K562 (cell line): ENCODE measurements around the gene OTOGL. TPM values are rescaled to one million over a fixed set of nuclear protein-coding genes. Genes with fewer than 3 reads are reported as not detected.

Experiments
- ATAC-seq: fragments of 200-7000 bp; cut with Tn5 transposase; 3 replicates; pipeline ENCODE4 v1.9.1; 2020; ENCODE audit warnings: moderate library complexity
- BruUV-seq: library from RNA; stranded (reverse); fragments of 400-500 nt; replicated peaks from 2 replicates; lab custom pipeline; 2021; lab: Mats Ljungman, UMichigan
- CTCF ChIA-PET: fragments of 300-600 bp; formaldehyde crosslinking; extraction: SDS; loops from one replicate; lab custom pipeline; 2021; ENCODE audit warnings: low intra/inter-chr PET ratio; lab: Yijun Ruan, JAX
- POLR2A ChIA-PET: fragments of 300-600, 350-650 bp; sonication (Branson Sonifier 250); formaldehyde crosslinking; extraction: SDS; loops from one replicate; lab custom pipeline; 2021; ENCODE audit warnings: antibody characterized with exemption, inconsistent platforms; lab: Yijun Ruan, JAX
- DNase-seq, 4 experiments: peaks; one replicate each; pipeline versions ENCODE4 v3.0.0 to v3.0.0-alpha.2; 2011 to 2018; ENCODE audit warnings: low spot score in 3 of 4, mixed read lengths in 3 of 4; ENCODE audit errors: extremely low read depth in 1 of 4
- FAIRE-seq: peaks from 2 replicates; lab custom pipeline; 2011; peaks lifted over from hg19 to GRCh38; lab: Jason Lieb, UNC
- H2AFZ ChIP-seq: 2 replicates; pipeline ENCODE4 v1.6.0; 2011; ENCODE audit warnings: low read depth, low read length, control low read depth, inconsistent platforms
- H3K27ac ChIP-seq: fragments of 200-600 bp; 3 replicates; pipeline ENCODE4 v1.8.0; 2011; ENCODE audit warnings: low read depth, mild to moderate bottlenecking, control low read depth, inconsistent platforms, low read length, moderate library complexity, mixed read lengths; ENCODE audit errors: extremely low read depth
- H3K27me3 ChIP-seq, 2 experiments: fragments of 300-600 bp in 1 of 2; 2 replicates in 1 of 2; 3 replicates in 1 of 2; pipeline versions ENCODE4 v1.6.0 to v1.8.0; 2011; ENCODE audit warnings: inconsistent platforms in 2 of 2, low read length in 2 of 2, mild to moderate bottlenecking in 1 of 2, mixed read lengths in 1 of 2, moderate library complexity in 1 of 2; ENCODE audit not compliant: control insufficient read depth in 2 of 2, insufficient read depth in 2 of 2
- H3K36me3 ChIP-seq: fragments of 300-600 bp; 3 replicates; pipeline ENCODE4 v1.8.0; 2011; ENCODE audit warnings: mild to moderate bottlenecking, low read length, inconsistent platforms; ENCODE audit not compliant: control insufficient read depth, insufficient read depth
- H3K4me1 ChIP-seq, 2 experiments: fragments of 200-600 bp in 1 of 2; replicated peaks in 1 of 2; 2 replicates in 1 of 2; 3 replicates in 1 of 2; pipeline versions ENCODE4 v1.5.1 to v1.8.0; 2011; ENCODE audit warnings: inconsistent platforms in 2 of 2, low read length in 2 of 2, mild to moderate bottlenecking in 1 of 2, mixed read lengths in 1 of 2, moderate library complexity in 1 of 2; ENCODE audit not compliant: control insufficient read depth in 2 of 2, insufficient read depth in 2 of 2
- H3K4me2 ChIP-seq: 2 replicates; pipeline ENCODE4 v1.6.1; 2011; ENCODE audit warnings: low read length, control low read depth, inconsistent platforms, mixed read lengths; ENCODE audit not compliant: insufficient read depth
- H3K4me3 ChIP-seq: fragments of 200-600 bp; sonication (generic), shearing (Covaris generic); 2 replicates; pipeline ENCODE4 v1.5.1; 2016; ENCODE audit warnings: control low read depth, inconsistent platforms
- H3K79me2 ChIP-seq: fragments of 200-600 bp; 3 replicates; pipeline ENCODE4 v1.8.0; 2011; ENCODE audit warnings: low read length, inconsistent platforms; ENCODE audit not compliant: control insufficient read depth, insufficient read depth
- H3K9ac ChIP-seq, 2 experiments: 2 replicates each; pipeline versions ENCODE4 v1.6.0 to v1.6.1; 2011; ENCODE audit warnings: low read depth in 2 of 2, low read length in 2 of 2, control low read depth in 1 of 2, inconsistent platforms in 1 of 2, mild to moderate bottlenecking in 1 of 2, mixed read lengths in 1 of 2; ENCODE audit not compliant: insufficient read depth in 1 of 2
- H3K9me1 ChIP-seq: one replicate; pipeline ENCODE4 v1.6.0; 2011; ENCODE audit warnings: inconsistent platforms, mild to moderate bottlenecking, low read length, moderate library complexity; ENCODE audit not compliant: control insufficient read depth, insufficient read depth
- H3K9me3 ChIP-seq: replicated peaks from 2 replicates; pipeline ENCODE4 v1.5.1; 2011; ENCODE audit warnings: low read depth, low read length, inconsistent platforms; ENCODE audit not compliant: control insufficient read depth, insufficient read depth
- H4K20me1 ChIP-seq: replicated peaks from 2 replicates; pipeline ENCODE4 v1.6.1; 2011; ENCODE audit warnings: low read length, inconsistent platforms, mixed read lengths; ENCODE audit not compliant: control insufficient read depth, insufficient read depth
- ATF7 ChIP-seq: fragments of 450-650 bp; IDR thresholded peaks from 2 replicates; pipeline ENCODE4 v1.7.1; 2014; ENCODE audit warnings: mild to moderate bottlenecking, moderate library complexity
- DACH1 ChIP-seq: fragments of 450-650 bp; IDR thresholded peaks from 2 replicates; pipeline ENCODE4 v1.6.1; 2018; ENCODE audit not compliant: partially characterized antibody
- EWSR1 ChIP-seq: fragments of 450-650 bp; IDR thresholded peaks from 2 replicates; pipeline ENCODE4 v1.6.1; 2018; ENCODE audit warnings: borderline replicate concordance, mild to moderate bottlenecking, low read depth, moderate library complexity; ENCODE audit not compliant: partially characterized antibody
- RBM17 ChIP-seq: fragments of 200-400 bp; formaldehyde crosslinking; IDR thresholded peaks from 2 replicates; pipeline ENCODE4 v1.6.1; 2017; ENCODE audit warnings: low read depth, mild to moderate bottlenecking, low read length, borderline replicate concordance
- SETDB1 ChIP-seq: IDR thresholded peaks from one replicate; pipeline ENCODE4 v1.6.1; 2012; ENCODE audit warnings: low read length, control low read depth, inconsistent platforms
- TAL1 ChIP-seq: fragments of 450-650 bp; IDR thresholded peaks from 2 replicates; pipeline ENCODE4 v1.6.1; 2016; ENCODE audit warnings: mild to moderate bottlenecking
- YY1 ChIP-seq, 3 experiments: IDR thresholded peaks; 2 replicates each; pipeline ENCODE4 v1.6.1; 2011; ENCODE audit warnings: low read length in 2 of 3, mild to moderate bottlenecking in 2 of 3, moderate library complexity in 2 of 3, borderline replicate concordance in 1 of 3, control low read depth in 1 of 3, low read depth in 1 of 3; ENCODE audit not compliant: insufficient read depth in 3 of 3, insufficient replicate concordance in 2 of 3, control insufficient read depth in 1 of 3, insufficient read length in 1 of 3; ENCODE audit errors: extremely low read depth in 1 of 3
- ZNF165 ChIP-seq: fragments of 250-450 bp; sonication (Bioruptor Pico); IDR thresholded peaks from 2 replicates; pipeline ENCODE4 v1.4.0; 2020; ENCODE audit warnings: borderline replicate concordance
- ZNF253 ChIP-seq: fragments of 250-450 bp; sonication (Bioruptor Pico); conservative IDR thresholded peaks from 2 replicates; pipeline ENCODE4 v1.6.1; 2021; ENCODE audit warnings: mild to moderate bottlenecking
- ZNF764 ChIP-seq: fragments of 250-450 bp; sonication (Bioruptor Pico); IDR thresholded peaks from 2 replicates; pipeline ENCODE4 v1.4.0; 2020; ENCODE audit warnings: low read depth, mild to moderate bottlenecking, moderate library complexity
- WGBS: fragments of 100-300 bp; shearing (Covaris generic); methylation state at CpG from one replicate; pipeline ENCODE4 v1.1.6; 2016; ENCODE audit warnings: low coverage, mixed read lengths; ENCODE audit not compliant: insufficient coverage; ENCODE audit errors: missing lambda C conversion rate; 5-methylcytosine and 5-hydroxymethylcytosine counted together
- in situ Hi-C: fragments of 300-500 bp; cut with MboI; formaldehyde crosslinking; loops from 4 replicates; pipeline ENCODE4 v1.15.0; 2018; ENCODE audit warnings: inconsistent platforms, mixed read lengths
- intact Hi-C: fragments of 100-400 bp; cut with micrococcal nuclease; formaldehyde crosslinking; loops from 2 replicates; pipeline ENCODE4 v1.14.2; 2022
- polyA plus RNA-seq, 8 experiments: library from polyadenylated mRNA; depleted of rRNA in 4 of 8; stranded (reverse) in 5 of 8; unstranded in 3 of 8; fragments of >200 nt; fragmentation: Nextera tagmentation in 2 of 8; fragmentation: Illumina TruSeq in 1 of 8; extraction: Ambion mirVana in 2 of 8; extraction: Trizol in 1 of 8; gene quantifications; 2 replicates each; pipeline versions ENCODE4 v1.2.1 to v1.2.3, GENCODE V29; 2011 to 2014; ENCODE audit warnings: inconsistent platforms in 1 of 8, missing spikeins in 1 of 8
- total RNA-seq, 7 experiments: library from RNA; depleted of rRNA in 6 of 7; stranded (reverse); fragments of >200 nt in 6 of 7; fragmentation: Illumina TruSeq in 2 of 7; extraction: Trizol in 2 of 7; gene quantifications; 2 replicates each; pipeline versions ENCODE4 v1.2.1 to v1.2.3, GENCODE V29; 2011 to 2021; ENCODE audit warnings: low replicate concordance in 1 of 7
- TF ChIP-seq, protein P1 (sequence below): fragments of 250-450 bp; sonication (Bioruptor Pico); IDR thresholded peaks from 2 replicates; pipeline ENCODE4 v1.8.0; 2022; ENCODE audit warnings: inconsistent platforms
- TF ChIP-seq, protein P2 (sequence below): conservative IDR thresholded peaks from 2 replicates; pipeline ENCODE4 v1.6.1; 2011; ENCODE audit warnings: low read depth, mild to moderate bottlenecking, low read length; ENCODE audit not compliant: control insufficient read depth
- TF ChIP-seq, protein P3 (sequence below): fragments of 250-450 bp; sonication (Bioruptor Pico); IDR thresholded peaks from 2 replicates; pipeline ENCODE4 v1.4.0; 2020; ENCODE audit warnings: mild to moderate bottlenecking, moderate library complexity

Gene OTOGL
- total and polyA plus RNA-seq, 9 of the 15 experiments (the other 6 are each of a cell fraction or from before 2014, with no cell fraction given): 0.02 to 0.03 TPM; not detected in 7

DNA sequence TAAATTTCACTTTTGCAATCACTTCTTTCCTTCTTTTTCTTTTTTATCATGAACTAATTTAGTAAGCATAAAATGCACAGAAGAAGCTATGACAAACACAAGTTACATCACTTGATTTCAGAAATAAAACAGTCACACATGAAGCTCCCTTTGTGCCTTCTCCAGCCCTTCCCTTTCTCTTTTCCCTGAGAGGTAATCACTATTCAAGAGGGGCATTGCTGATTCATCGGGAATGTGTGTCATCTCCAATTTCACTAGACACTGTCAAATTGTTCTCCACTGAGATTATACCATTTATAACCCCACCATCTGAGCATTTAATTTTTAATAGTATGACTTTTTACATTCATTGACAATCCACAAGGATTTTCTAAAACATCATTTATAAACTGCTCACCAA, 253.1 kb downstream of the OTOGL start:
- Histone ChIP-seq H3K9me3 (no peaks in the 10 kb centered on the region; the same call in 1 of the 2 replicates), H2AFZ (no peak overlapping the region), H3K4me2 (no peak overlapping the region), H4K20me1 (no peaks in the 10 kb centered on the region), H3K4me1 (no peaks in the 10 kb centered on the region), H3K9ac (no peak overlapping the region), H3K79me2 (no peaks in the 10 kb centered on the region), H3K9me1 (no peaks in the 10 kb centered on the region), H3K4me3 (no peak overlapping the region), H3K27ac (no peak overlapping the region), H3K27me3 (no peaks in the 10 kb centered on the region), H3K36me3 (no peaks in the 10 kb centered on the region)
- in situ Hi-C loops: no loop called here
- ATAC-seq: no peak
- no peak for FAIRE-seq
- BruUV-seq: no TSS peak
- POLR2A ChIA-PET: no interaction called here
- TF ChIP-seq ZNF764 (CRISPR knock-in tag) (no peak), TAL1 (no peak), YY1 (IDR thresholded peaks at IDR 0.05; ENCODE audit: borderline replicate concordance in 1 of 3, control insufficient read depth in 1 of 3, extremely low read depth in 1 of 3, insufficient read depth in 3 of 3, insufficient read length in 1 of 3, insufficient replicate concordance in 2 of 3, low read depth in 1 of 3, low read length in 2 of 3) (no peak), DACH1 (no peak), ZNF165 (CRISPR knock-in tag) (no peak), ATF7 (no peak), RBM17 (no peak), ZNF253 (no peak), EWSR1 (no peak), SETDB1 (no peak)
- TF ChIP-seq, protein P1, sequence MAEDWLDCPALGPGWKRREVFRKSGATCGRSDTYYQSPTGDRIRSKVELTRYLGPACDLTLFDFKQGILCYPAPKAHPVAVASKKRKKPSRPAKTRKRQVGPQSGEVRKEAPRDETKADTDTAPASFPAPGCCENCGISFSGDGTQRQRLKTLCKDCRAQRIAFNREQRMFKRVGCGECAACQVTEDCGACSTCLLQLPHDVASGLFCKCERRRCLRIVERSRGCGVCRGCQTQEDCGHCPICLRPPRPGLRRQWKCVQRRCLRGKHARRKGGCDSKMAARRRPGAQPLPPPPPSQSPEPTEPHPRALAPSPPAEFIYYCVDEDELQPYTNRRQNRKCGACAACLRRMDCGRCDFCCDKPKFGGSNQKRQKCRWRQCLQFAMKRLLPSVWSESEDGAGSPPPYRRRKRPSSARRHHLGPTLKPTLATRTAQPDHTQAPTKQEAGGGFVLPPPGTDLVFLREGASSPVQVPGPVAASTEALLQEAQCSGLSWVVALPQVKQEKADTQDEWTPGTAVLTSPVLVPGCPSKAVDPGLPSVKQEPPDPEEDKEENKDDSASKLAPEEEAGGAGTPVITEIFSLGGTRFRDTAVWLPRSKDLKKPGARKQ (CRISPR knock-in tag): no peak
- TF ChIP-seq, protein P2, sequence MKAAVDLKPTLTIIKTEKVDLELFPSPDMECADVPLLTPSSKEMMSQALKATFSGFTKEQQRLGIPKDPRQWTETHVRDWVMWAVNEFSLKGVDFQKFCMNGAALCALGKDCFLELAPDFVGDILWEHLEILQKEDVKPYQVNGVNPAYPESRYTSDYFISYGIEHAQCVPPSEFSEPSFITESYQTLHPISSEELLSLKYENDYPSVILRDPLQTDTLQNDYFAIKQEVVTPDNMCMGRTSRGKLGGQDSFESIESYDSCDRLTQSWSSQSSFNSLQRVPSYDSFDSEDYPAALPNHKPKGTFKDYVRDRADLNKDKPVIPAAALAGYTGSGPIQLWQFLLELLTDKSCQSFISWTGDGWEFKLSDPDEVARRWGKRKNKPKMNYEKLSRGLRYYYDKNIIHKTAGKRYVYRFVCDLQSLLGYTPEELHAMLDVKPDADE: no peak
- TF ChIP-seq, protein P3, sequence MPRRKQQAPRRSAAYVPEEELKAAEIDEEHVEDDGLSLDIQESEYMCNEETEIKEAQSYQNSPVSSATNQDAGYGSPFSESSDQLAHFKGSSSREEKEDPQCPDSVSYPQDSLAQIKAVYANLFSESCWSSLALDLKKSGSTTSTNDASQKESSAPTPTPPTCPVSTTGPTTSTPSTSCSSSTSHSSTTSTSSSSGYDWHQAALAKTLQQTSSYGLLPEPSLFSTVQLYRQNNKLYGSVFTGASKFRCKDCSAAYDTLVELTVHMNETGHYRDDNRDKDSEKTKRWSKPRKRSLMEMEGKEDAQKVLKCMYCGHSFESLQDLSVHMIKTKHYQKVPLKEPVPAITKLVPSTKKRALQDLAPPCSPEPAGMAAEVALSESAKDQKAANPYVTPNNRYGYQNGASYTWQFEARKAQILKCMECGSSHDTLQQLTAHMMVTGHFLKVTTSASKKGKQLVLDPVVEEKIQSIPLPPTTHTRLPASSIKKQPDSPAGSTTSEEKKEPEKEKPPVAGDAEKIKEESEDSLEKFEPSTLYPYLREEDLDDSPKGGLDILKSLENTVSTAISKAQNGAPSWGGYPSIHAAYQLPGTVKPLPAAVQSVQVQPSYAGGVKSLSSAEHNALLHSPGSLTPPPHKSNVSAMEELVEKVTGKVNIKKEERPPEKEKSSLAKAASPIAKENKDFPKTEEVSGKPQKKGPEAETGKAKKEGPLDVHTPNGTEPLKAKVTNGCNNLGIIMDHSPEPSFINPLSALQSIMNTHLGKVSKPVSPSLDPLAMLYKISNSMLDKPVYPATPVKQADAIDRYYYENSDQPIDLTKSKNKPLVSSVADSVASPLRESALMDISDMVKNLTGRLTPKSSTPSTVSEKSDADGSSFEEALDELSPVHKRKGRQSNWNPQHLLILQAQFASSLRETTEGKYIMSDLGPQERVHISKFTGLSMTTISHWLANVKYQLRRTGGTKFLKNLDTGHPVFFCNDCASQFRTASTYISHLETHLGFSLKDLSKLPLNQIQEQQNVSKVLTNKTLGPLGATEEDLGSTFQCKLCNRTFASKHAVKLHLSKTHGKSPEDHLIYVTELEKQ (CRISPR knock-in tag): no peak
- 0% methylated on average over 1 of the region's 1 CpG for WGBS
- no peak for DNase-seq
- CTCF ChIA-PET: no interaction called here
- intact Hi-C loops: no loop called here
